NCI-H2081 (cell line): ENCODE data around the gene PCOLCE2.

Experiments used
- DNase-seq, 2 experiments: peaks; one replicate each; lab custom pipeline; 2025; lab: John Stamatoyannopoulos, UW

PCOLCE2 gene

DNA sequence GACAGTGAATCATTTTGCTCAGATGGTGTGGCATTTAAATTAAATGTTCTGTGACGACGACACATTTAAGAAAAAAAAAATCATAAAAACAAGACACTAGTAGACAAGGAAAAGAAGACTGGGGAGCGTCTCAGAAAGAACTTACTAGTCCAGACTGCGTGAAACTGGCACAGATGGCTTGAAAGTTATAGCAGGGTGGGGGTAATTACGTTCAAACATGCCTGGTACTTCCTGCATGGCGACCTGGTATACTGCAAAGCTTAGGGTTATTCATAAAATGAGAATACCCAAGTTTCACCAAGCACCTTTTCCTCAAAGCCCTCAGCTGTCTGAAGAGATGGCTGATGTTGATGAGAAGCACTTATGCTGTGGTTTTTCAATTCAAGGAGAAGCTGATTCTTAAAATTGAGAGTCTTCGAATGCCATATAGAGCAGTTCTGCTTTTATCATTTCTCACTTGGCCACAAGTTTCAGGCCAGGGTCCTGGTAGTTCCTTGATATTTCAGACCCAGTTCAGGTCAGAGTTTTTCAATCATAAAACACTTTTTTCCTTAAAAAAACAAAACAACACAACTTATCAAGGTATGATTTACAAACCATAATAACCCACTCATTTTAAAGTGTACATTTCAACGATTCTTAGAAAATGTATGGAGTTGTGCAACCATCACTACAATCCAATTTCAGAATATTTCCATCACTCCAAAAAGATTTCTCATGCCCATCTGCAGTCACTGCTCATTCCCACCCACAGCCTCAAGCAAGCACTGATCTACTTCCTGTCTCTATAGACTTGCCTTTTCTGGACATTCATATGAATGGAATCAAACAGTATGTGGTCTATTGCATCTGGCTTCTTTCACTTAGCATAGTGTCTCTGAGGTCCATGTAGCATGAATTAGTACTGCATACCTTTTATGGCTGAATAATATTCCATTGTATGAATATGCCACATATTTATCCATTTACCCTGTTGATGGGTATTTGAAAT lies 24.7 kb downstream of the PCOLCE2 start:
- no peak for DNase-seq

- no peak for DNase-seq
Observed at GRCh38 chr3:142863010-142863817, 25.7 kb downstream of the PCOLCE2 start.

DNA sequence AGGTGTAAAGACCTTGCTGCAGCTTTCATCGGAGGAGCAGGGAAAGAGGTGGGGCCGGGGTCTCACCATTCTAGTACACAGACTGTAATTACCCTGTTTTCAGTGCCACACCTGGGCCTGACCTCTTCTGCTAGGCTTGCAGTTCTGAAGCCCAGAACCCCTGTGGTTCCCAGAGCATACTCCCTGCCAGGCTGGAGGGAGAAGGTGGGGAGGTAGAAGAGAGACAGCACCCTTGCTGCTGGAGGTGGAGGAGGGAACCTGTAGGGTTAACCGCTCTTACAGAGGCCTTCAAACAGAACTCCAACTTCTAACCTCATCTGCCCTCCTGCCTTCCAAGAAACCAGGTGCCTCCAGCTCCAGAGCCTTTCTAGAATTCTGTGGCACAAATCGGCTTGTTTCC lies 27.0 kb downstream of the PCOLCE2 start:
- no peak for DNase-seq

DNA sequence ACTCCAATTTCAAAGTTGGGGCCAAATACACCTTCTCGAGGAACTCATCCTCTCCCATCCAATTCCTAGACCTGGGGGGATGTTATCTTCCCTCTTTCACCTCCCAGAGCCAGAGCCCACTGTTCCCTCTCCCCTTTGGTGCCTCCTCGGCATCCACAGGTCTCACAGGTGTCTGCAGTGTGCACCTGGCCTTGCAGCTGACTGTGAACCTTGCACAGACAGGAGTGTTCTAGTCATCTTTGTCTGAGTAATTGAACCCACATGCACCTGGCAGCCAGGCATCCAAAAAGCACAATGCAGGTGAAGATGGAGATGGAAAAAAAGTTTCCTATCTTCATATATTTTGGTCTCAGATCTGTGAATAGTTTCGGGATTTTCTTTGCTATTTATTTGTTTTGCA lies 30.8 kb downstream of the PCOLCE2 start:
- DNase-seq, result no peak

- DNase-seq, result peak; percentile 11 to 45
Observed at GRCh38 chr3:142857056-142857455, 31.8 kb downstream of the PCOLCE2 start.

DNA sequence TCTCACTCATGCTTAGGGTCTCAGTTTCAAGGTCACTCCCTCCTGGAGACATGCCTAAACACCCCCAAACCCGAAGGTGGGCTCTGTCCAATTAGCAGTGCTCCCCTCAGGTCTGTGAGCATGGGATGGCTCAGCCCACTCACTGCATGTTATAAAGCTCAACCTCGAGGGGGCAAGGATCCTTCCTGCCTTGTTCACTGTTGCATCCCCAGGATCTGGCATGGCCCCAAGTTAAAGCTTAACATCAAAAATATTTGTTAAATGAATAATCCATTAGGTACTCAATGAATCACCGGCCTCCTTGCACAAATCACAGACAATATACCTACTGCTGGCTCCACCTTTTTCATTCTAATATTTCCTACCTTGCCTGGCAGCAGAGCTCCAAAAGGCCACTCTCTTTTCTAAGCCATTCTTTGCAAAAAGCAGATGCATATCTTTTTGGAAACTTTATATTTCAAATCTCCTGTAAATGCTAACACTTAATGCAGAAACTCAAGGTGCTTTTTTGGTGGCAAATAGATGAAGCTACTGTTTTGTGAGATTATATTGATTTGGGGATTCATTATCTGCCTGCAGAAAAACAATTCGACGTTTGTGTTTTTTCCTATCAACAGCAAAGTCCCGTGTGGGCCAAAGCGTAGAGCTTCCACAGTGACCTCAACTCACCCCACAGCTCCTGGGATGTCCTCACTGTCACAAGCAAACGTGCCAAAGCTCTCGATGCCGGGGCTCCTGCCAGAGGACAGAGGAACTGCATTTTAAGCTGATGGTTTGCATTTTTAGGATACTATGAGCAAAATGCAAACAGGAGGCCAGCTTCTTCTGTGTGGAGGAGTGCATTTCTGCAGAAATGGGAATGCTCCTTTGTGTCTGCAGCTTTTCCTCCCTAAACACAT lies 35.4 kb downstream of the PCOLCE2 start:
- DNase-seq, result peak in 1 of 2 experiments; percentile 24

- DNase-seq, result no peak
Observed at GRCh38 chr3:142852009-142852408, 36.9 kb downstream of the PCOLCE2 start.

- DNase-seq, result no peak
Observed at GRCh38 chr3:142850395-142851023, 38.4 kb downstream of the PCOLCE2 start.

- DNase-seq, result no peak
Observed at GRCh38 chr3:142849148-142849547, 39.7 kb downstream of the PCOLCE2 start.

DNA sequence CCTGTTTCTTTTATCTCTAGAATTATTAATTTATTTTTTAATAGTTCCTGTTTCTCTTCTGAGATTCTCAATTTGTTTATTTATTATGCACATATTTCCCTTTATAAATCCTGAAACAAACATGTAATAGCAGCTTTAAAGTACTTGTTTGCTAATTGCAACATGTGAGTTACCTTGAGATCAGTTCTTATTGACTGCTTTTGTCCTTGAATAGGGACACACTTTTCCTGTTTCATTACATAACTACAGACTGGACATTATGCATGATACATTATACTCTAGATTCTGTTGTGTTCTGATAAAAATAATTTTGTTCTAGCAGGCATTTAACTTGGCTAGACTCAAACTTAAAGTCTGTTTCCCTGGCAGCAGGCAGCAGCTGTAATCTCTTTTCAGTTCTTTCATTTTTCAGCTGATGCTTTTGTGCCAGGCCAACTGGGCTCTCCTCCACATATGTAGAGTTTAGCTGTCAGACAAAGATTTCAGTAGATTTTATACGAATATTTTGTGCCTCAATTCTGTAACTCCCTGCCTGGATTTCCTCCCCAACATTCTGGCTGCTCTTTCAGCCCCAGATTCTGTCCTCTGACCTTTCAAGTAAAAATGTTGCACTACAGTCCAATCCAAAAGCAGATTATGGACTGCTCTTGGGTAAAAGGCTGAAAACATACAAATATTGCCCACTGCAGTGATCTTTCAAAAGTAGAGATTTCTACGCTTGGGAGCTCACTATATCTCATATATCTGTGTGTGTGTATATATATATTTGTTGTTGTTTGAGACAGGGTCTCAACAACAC lies 41.9 kb downstream of the PCOLCE2 start:
- DNase-seq, result no peak

GRCh38 chr3:142844339-142844977 lies 44.4 kb downstream of the PCOLCE2 start:
- DNase-seq, result peak; percentile 26 to 59

DNA sequence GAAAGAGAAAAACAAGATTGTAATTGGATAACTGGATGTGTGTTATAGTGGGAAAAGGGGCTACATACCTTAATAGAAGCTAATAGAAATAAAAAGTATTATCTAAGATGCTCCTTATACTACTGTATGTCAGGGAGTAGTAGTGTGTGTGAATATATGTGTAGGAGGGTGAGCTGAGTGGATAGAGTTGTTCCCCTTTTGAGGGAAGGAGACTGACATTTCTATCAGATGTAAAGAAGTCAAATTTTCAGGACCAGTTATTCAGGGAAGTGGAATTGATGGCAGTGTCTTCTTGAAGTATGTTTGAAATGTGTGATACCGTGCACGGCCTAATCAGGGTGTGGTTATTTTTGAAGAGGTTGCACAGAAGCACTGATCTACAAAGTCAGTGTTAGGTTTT lies 49.1 kb downstream of the PCOLCE2 start:
- no peak for DNase-seq

DNA sequence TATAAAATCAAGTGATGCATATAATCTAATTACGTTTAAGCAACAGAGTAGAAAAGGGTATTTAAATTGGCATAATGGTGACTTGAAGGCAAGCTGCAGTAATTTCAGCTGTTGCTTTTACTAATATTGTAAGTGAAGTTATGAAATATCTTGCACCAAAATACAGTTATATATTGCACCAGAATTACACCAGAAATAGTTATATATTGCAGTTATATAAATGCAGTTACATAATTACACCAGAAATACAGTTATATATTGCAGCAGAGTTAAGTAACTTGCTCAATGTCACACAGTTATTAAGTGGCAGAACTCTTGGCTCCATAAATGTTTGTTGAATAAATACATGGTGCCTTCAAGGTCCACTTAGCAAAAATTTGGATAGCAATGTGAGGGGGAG lies 51.4 kb downstream of the PCOLCE2 start:
- no peak for DNase-seq

GRCh38 chr3:142828703-142829305 lies 60.1 kb downstream of the PCOLCE2 start:
- peak; percentile 87 to 88 for DNase-seq

DNA sequence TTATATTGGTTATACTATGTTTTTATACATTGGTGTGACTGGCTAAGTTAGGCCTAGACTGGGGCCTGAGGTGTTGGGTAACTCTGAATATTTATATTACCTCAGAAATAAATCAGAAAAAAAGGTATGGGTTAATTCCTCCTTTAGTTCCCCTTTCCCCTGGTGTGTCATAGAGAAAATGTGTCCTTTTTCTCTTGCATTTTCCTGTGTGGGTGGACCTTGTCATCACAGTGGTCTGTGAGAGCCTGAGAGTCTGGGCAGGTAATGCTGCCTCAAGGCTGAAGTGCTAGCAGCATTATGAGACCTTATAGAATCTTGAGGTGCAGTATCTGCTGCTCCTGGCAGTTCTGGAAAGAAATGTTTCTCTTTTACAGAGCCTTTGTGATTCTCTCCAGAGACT lies 69.7 kb downstream of the PCOLCE2 start:
- no peak for DNase-seq

DNA sequence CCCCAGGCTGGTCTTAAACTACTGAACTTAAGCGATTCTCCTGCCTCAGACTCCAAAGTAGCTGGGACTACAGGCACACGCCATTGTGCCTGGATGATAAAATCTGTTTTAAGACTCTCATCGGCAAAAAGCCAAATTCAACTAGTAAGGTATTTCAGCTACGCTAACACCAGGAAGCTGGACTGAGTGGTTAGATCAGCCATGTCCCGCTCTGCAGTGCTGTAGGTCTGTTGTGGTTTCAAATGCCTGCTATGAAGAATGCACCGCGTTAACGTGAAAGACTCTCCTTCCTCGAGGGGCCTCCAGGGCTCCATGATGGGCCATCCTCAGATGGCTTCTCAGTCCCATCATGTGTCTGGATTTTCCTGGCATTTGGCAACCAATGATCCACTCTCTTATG lies 70.2 kb downstream of the PCOLCE2 start:
- no peak for DNase-seq

- DNase-seq, result no peak
Observed at GRCh38 chr3:142817897-142818296, 71.0 kb downstream of the PCOLCE2 start.

DNA sequence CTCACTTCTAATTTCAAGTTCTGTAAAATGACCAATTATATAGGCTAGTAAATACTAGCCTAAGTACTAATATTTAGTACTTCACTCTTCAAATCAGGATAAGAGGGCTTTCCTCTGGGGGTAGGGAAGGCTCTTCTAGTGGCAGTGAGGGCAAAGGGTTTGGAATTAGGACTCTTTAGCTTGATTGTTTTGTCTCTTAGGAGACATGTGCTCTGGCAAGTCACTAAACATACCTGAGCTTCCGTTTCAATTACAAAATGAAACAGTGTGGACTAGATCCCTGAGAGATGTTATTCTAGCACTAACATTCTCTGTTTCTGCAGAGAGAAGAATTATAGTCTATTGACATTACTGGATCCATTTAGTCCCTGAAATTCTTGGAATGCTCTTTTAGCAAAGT lies 71.5 kb downstream of the PCOLCE2 start:
- DNase-seq, result no peak

- DNase-seq, result no peak
Observed at GRCh38 chr3:142815803-142816202, 73.1 kb downstream of the PCOLCE2 start.

GRCh38 chr3:142809259-142809658 lies 79.6 kb downstream of the PCOLCE2 start:
- DNase-seq, result no peak
